ENCODE results near the gene OXCT1.

- TF ChIP-seq, protein P1, sequence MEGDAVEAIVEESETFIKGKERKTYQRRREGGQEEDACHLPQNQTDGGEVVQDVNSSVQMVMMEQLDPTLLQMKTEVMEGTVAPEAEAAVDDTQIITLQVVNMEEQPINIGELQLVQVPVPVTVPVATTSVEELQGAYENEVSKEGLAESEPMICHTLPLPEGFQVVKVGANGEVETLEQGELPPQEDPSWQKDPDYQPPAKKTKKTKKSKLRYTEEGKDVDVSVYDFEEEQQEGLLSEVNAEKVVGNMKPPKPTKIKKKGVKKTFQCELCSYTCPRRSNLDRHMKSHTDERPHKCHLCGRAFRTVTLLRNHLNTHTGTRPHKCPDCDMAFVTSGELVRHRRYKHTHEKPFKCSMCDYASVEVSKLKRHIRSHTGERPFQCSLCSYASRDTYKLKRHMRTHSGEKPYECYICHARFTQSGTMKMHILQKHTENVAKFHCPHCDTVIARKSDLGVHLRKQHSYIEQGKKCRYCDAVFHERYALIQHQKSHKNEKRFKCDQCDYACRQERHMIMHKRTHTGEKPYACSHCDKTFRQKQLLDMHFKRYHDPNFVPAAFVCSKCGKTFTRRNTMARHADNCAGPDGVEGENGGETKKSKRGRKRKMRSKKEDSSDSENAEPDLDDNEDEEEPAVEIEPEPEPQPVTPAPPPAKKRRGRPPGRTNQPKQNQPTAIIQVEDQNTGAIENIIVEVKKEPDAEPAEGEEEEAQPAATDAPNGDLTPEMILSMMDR (conservative IDR thresholded peaks at IDR 0.05; ENCODE audit: low read depth, low read length): no peak
- TF ChIP-seq, protein P2, sequence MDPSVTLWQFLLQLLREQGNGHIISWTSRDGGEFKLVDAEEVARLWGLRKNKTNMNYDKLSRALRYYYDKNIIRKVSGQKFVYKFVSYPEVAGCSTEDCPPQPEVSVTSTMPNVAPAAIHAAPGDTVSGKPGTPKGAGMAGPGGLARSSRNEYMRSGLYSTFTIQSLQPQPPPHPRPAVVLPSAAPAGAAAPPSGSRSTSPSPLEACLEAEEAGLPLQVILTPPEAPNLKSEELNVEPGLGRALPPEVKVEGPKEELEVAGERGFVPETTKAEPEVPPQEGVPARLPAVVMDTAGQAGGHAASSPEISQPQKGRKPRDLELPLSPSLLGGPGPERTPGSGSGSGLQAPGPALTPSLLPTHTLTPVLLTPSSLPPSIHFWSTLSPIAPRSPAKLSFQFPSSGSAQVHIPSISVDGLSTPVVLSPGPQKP (IDR thresholded peaks at IDR 0.05; ENCODE audit: borderline replicate concordance, low read depth, low read length): no peak
- TF ChIP-seq MAFK (IDR thresholded peaks at IDR 0.05; ENCODE audit: low read depth, low read length): no peak
- TF ChIP-seq RAD21 (IDR thresholded peaks at IDR 0.05; ENCODE audit: low read length): no peak
- no peak for TF ChIP-seq BHLHE40 (IDR thresholded peaks at IDR 0.05; ENCODE audit: low read depth, low read length)
- TF ChIP-seq MAZ (IDR thresholded peaks at IDR 0.05; ENCODE audit: borderline replicate concordance, low read depth, low read length): no peak
- no peak for TF ChIP-seq CEBPB (IDR thresholded peaks at IDR 0.05; ENCODE audit: low read depth, low read length)
- TF ChIP-seq POLR2A (IDR thresholded peaks at IDR 0.05; ENCODE audit: low read depth, low read length): no peak
- no peak for TF ChIP-seq USF2 (IDR thresholded peaks at IDR 0.05; ENCODE audit: low read depth, low read length)
- no peak for TF ChIP-seq RCOR1 (IDR thresholded peaks at IDR 0.05; ENCODE audit: insufficient replicate concordance, low read length)
- TF ChIP-seq SMC3 (IDR thresholded peaks at IDR 0.05; ENCODE audit: low read depth, low read length): no peak
- no peak for TF ChIP-seq RFX5 (IDR thresholded peaks at IDR 0.05; ENCODE audit: low read depth, low read length)
- no peak for TF ChIP-seq CHD1 (IDR thresholded peaks at IDR 0.05; ENCODE audit: low read depth, low read length)
- TF ChIP-seq FOS (IDR thresholded peaks at IDR 0.05; ENCODE audit: low read depth, low read length): no peak
Observed at GRCh38 chr5:41763574-41763973, 106.7 kb downstream of the OXCT1 start.
